Smooth muscle cell of trachea (primary cell): ENCODE results near the gene PSD4. TPM values are rescaled to one million over a fixed set of nuclear protein-coding genes. Genes with fewer than 3 reads are reported as not detected.

ENCODE experiments used
- total RNA-seq: library from RNA; depleted of rRNA; stranded (reverse); fragments of >200 nt; gene quantifications from 2 replicates; pipeline ENCODE4 v1.2.1, GENCODE V29; 2014

Gene PSD4
- total RNA-seq = 1.6 and 5.0 TPM in 2 replicates

GRCh38 chr2:113173542-113174375 lies at the start of gene PSD4:
PSD4 (plus strand) TSS chr2:113173971; CDS start chr2:113182457, 8,486 bp downstream.

GRCh38 chr2:113126845-113127645 lies 46.7 kb upstream of the PSD4 start, which contains the start of gene IL1RN:
IL1RN (plus strand) TSS chr2:113127598; CDS start chr2:113127625, 27 bp downstream.

Other genes starting within 250 kb of the PSD4 start
- gene IL36G, start 196.0 kb upstream of the PSD4 start, total RNA-seq = not detected in 2 replicates
- not detected in 2 replicates for gene IL36A, start 168.5 kb upstream of the PSD4 start, total RNA-seq
- not detected in 2 replicates for gene IL36B, start 121.1 kb upstream of the PSD4 start, total RNA-seq
- not detected in 2 replicates for gene IL36RN, start 114.8 kb upstream of the PSD4 start, total RNA-seq
- not detected in 2 replicates for gene IL1F10, start 106.0 kb upstream of the PSD4 start, total RNA-seq
- 0.17 and 1.2 TPM in 2 replicates for gene IL1RN, start 46.4 kb upstream of the PSD4 start, total RNA-seq
- gene PAX8, start 105.0 kb downstream of the PSD4 start, total RNA-seq = 0.87 and 1.5 TPM in 2 replicates